ENCODE results near the gene NOS2.
"Not testable (repeated sequence)": the region's sequence is repeated elsewhere in the genome, so short reads cannot be mapped to it uniquely, and the experiment has no call there.

NOS2 gene

DNA sequence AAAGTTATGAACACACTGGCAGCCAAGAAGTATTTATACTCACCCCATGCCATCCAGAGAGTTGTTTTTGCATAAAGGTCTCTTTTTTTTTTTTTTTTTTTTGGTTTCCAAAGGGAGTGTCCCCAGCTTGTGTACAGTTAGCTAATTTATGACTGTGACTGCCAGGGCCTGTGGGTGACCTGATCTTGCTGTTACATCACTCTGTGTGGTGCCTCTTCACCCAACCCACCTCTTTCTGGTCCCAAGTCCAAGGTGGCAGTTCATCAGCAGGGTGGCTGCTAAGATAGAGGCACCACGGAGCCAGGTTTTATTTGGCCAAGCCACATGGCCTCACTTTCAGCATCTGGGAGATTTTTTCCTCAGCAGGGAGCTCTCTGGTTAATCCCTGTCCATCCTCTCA is at the start of gene NOS2:
NOS2 (minus strand) TSS at position 8 of the 400 bp plus-strand sequence. CDS start 1,720 bp downstream, outside the sequence.
- H3K27me3 ChIP-seq (replicated peaks; ENCODE audit: control insufficient read depth, insufficient read depth, low read length) = peaks cover 55% of the 10 kb centered on the region
- H3K36me3 ChIP-seq (ENCODE audit: control insufficient read depth, insufficient read depth, low read length, severe bottlenecking) = no peaks in the 10 kb centered on the region
- H3K9ac ChIP-seq (ENCODE audit: low read length) = no peak within 1 kb of the TSS
- H3K9me3 ChIP-seq (ENCODE audit: control insufficient read depth, low read length) = no peaks in the 10 kb centered on the region
- no peaks in the 10 kb centered on the region for H3K4me1 ChIP-seq (ENCODE audit: control insufficient read depth, insufficient read depth, low read length)
- H3K4me3 ChIP-seq (ENCODE audit: low read length) = no peak within 1 kb of the TSS
- DNase-seq (ENCODE audit: low read depth) = no peak

DNA sequence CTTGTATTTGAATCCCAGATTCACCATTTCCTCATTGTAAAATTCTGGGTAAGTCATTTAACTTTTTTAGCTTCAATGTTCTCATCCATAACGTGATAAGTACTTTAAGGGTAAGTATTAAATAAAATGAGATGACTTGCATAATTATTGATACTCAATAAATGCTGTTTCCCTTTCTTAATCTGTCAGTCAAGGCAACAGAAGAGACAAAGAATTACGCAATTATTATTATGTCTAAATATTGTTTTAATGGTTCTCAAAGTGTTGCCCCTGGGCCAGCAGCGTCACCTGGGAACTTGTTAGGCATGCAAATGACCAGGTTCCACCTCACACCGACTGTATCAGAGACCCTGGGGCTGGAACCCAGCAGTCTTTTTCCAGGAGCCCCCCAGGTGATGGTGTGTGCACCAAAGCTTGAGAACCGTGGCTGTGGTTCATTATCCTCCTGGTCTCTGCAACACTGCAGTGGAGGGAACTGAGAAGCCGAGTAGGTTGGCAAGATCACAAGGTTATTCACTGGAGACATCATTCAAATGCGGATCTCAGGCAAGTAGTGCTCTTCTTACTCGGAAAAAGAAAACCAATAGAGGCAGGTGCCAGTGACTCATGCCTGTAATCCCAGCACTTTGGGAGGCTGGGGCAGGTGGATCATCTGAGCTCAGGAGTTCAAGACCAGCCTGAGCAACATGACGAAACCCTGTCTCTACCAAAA is 49.3 kb upstream of the NOS2 start:
- H3K4me3 ChIP-seq (ENCODE audit: low read length) = no peak overlapping the region
- H3K4me1 ChIP-seq (ENCODE audit: control insufficient read depth, insufficient read depth, low read length) = peaks cover 4% of the 10 kb centered on the region
- no peak for DNase-seq (ENCODE audit: low read depth)
- H3K9ac ChIP-seq (ENCODE audit: low read length) = no peak overlapping the region
- no peaks in the 10 kb centered on the region for H3K36me3 ChIP-seq (ENCODE audit: control insufficient read depth, insufficient read depth, low read length, severe bottlenecking)
- H3K9me3 ChIP-seq (ENCODE audit: control insufficient read depth, low read length) = no peaks in the 10 kb centered on the region
- H3K27me3 ChIP-seq (replicated peaks; ENCODE audit: control insufficient read depth, insufficient read depth, low read length) = peaks cover 21% of the 10 kb centered on the region

DNA sequence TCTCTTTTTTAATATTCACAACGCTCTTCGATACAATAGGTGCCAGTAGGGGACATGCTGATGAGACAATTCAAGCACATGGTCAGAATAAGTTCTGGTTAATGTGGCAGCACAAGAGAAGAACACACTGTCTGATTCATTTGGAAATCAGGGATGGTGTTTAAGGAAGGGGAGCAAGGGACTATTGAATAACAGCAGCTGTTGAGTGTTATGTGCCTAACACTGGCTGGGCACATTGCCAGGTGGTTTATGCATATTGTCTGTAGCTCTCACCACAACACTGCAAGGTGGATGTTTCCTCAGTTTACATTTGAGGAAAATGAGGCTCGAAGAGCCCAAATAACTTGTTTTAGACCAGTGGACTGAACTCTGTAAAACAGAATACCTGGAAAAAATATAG is 48.6 kb upstream of the NOS2 start:
- Histone ChIP-seq H3K27me3 (replicated peaks; ENCODE audit: control insufficient read depth, insufficient read depth, low read length) (peaks cover 21% of the 10 kb centered on the region), H3K36me3 (ENCODE audit: control insufficient read depth, insufficient read depth, low read length, severe bottlenecking) (no peaks in the 10 kb centered on the region), H3K4me1 (ENCODE audit: control insufficient read depth, insufficient read depth, low read length) (peaks cover 4% of the 10 kb centered on the region), H3K9me3 (ENCODE audit: control insufficient read depth, low read length) (no peaks in the 10 kb centered on the region), H3K9ac (ENCODE audit: low read length) (no peak overlapping the region), H3K4me3 (ENCODE audit: low read length) (no peak overlapping the region)
- no peak for DNase-seq (ENCODE audit: low read depth)

DNA sequence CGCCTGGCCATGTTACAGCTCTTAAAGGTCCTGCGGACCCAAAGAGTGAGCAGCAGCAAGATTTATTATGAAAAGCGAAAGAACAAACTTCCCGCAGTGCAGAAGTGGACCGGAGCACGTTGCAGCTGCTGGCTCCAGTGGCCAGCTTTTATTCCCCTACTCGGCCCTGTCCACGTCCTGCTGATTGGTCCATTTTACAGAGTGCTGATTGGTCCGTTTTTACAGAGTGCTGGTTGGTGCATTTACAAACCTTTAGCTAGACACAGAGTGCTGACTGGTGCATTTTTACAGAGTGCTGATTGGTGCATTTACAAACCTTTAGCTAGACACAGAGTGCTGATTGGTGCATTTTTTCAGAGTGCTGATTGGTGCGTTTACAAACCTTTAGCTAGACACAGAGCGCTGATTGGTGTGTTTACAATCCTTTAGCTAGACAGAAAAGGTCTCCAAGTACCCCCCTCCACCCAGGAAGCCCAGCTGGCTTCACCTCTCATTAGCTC is 46.5 kb upstream of the NOS2 start:
- H3K9ac ChIP-seq (ENCODE audit: low read length); H3K4me1 ChIP-seq (ENCODE audit: control insufficient read depth, insufficient read depth, low read length); DNase-seq (ENCODE audit: low read depth); H3K4me3 ChIP-seq (ENCODE audit: low read length); H3K36me3 ChIP-seq (ENCODE audit: control insufficient read depth, insufficient read depth, low read length, severe bottlenecking); H3K9me3 ChIP-seq (ENCODE audit: control insufficient read depth, low read length): not testable (repeated sequence)
- peaks cover 11% of the 10 kb centered on the region for H3K27me3 ChIP-seq (replicated peaks; ENCODE audit: control insufficient read depth, insufficient read depth, low read length)

DNA sequence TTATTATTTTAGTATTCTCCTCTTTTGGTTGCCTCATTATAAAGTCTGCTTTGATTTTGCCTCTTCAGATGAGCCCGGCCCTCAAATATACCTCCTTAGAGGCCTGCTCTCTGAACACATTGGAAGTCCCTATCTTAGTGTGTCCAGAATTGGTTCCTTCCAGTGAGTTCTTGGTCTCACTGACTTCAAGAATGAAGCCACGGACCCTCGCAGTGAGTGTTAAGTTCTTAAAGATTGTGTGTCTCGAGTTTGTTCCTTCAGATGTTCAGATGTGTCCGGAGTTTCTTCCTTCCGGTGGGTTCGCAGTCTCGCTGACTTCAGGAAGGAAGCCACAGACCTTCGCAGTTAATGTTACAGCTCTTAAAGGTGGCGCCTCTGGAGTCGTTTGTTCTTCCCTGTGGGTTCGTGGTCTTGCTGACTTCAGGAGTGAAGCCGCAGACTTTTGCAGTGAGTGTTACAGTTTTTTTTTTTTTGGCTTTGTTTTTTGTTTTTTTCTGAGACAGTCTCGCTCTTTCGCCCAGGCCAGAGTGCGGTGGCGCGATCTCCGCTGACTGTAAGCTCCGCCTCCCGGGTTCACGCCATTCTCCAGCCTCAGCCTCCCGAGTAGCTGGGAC is 45.8 kb upstream of the NOS2 start:
- Histone ChIP-seq H3K9me3 (ENCODE audit: control insufficient read depth, low read length) (no peaks in the 10 kb centered on the region), H3K9ac (ENCODE audit: low read length) (no peak overlapping the region), H3K27me3 (replicated peaks; ENCODE audit: control insufficient read depth, insufficient read depth, low read length) (peaks cover 6% of the 10 kb centered on the region), H3K4me1 (ENCODE audit: control insufficient read depth, insufficient read depth, low read length) (no peaks in the 10 kb centered on the region), H3K36me3 (ENCODE audit: control insufficient read depth, insufficient read depth, low read length, severe bottlenecking) (no peaks in the 10 kb centered on the region), H3K4me3 (ENCODE audit: low read length) (no peak overlapping the region)
- DNase-seq (ENCODE audit: low read depth) = no peak

DNA sequence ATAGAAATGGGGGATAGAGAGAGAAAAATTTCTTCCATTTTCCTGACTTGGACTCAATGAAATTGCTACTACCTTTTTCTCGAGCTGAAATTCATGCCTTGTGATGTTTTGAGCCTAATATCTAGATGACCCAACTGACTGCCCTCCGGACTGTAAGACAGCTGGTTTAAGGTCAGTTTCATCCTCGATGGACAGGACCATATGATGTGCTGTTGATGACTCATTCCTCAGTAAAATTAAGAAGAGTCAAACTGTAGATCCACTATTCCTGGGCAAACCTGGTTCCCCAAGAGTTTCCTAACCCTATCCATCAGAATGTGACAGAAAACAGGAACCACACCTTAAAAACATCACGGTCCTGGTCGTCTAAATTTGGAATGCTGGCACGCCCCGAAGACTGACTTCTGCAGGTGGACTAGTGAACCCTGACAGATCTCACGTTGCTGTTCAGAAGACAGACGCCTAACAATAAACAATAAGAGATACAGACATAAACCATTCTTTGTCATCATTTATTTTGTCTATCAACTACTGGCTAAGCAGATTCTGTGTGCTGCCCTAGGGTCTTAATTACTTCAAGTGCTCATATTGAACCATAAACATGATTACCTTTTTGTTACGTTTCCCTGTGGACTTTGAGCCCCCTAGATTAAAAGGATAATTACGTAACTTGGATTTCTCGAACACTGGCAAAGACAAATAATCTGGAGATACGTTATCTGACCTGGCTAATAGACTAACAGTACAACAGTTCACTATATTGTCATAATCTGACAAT is 45.1 kb upstream of the NOS2 start:
- H3K9me3 ChIP-seq (ENCODE audit: control insufficient read depth, low read length) = no peaks in the 10 kb centered on the region
- no peak overlapping the region for H3K4me3 ChIP-seq (ENCODE audit: low read length)
- H3K36me3 ChIP-seq (ENCODE audit: control insufficient read depth, insufficient read depth, low read length, severe bottlenecking) = no peaks in the 10 kb centered on the region
- no peak for DNase-seq (ENCODE audit: low read depth)
- no peaks in the 10 kb centered on the region for H3K4me1 ChIP-seq (ENCODE audit: control insufficient read depth, insufficient read depth, low read length)
- H3K27me3 ChIP-seq (replicated peaks; ENCODE audit: control insufficient read depth, insufficient read depth, low read length) = peaks cover 6% of the 10 kb centered on the region
- no peak overlapping the region for H3K9ac ChIP-seq (ENCODE audit: low read length)

DNA sequence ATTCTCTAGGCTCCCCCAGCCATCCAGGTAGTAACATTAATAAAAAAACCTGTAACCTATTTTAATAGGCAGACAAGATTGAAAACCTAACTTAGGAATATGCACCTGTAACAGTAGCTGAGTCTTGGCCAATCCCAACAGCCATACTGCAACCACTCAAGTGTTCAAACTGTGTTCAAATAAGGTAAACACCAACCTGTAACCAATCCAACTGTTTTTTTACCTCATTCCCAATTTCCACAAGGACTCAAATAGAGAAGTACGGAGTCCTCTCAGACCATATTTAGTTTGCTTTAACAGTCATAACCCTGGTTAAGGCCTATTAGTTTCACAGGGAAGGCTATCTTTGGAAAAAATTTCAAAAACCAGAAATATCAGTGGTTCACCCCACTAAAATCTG is 40.4 kb upstream of the NOS2 start:
- DNase-seq (ENCODE audit: low read depth) = no peak
- H3K9ac ChIP-seq (ENCODE audit: low read length) = no peak overlapping the region
- no peaks in the 10 kb centered on the region for H3K4me1 ChIP-seq (ENCODE audit: control insufficient read depth, insufficient read depth, low read length)
- no peaks in the 10 kb centered on the region for H3K9me3 ChIP-seq (ENCODE audit: control insufficient read depth, low read length)
- no peaks in the 10 kb centered on the region for H3K27me3 ChIP-seq (replicated peaks; ENCODE audit: control insufficient read depth, insufficient read depth, low read length)
- H3K4me3 ChIP-seq (ENCODE audit: low read length) = no peak overlapping the region
- H3K36me3 ChIP-seq (ENCODE audit: control insufficient read depth, insufficient read depth, low read length, severe bottlenecking) = no peaks in the 10 kb centered on the region

DNA sequence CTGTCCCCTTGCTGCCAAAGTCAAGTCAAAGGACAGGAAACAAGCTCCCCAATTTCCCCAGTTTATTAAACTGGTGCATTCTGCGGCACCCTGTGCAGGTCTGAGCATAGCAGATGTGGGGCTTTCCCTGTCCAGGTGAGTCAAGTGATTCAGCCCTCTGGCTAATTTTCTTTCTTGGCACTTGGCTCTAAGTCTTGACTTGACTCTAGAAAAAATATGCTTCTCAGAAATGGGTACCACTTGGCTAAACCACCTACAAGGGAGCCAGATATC is 40.0 kb upstream of the NOS2 start:
- not testable (repeated sequence) for H3K9me3 ChIP-seq (ENCODE audit: control insufficient read depth, low read length); H3K36me3 ChIP-seq (ENCODE audit: control insufficient read depth, insufficient read depth, low read length, severe bottlenecking); DNase-seq (ENCODE audit: low read depth); H3K4me3 ChIP-seq (ENCODE audit: low read length); H3K27me3 ChIP-seq (replicated peaks; ENCODE audit: control insufficient read depth, insufficient read depth, low read length); H3K4me1 ChIP-seq (ENCODE audit: control insufficient read depth, insufficient read depth, low read length); H3K9ac ChIP-seq (ENCODE audit: low read length)

DNA sequence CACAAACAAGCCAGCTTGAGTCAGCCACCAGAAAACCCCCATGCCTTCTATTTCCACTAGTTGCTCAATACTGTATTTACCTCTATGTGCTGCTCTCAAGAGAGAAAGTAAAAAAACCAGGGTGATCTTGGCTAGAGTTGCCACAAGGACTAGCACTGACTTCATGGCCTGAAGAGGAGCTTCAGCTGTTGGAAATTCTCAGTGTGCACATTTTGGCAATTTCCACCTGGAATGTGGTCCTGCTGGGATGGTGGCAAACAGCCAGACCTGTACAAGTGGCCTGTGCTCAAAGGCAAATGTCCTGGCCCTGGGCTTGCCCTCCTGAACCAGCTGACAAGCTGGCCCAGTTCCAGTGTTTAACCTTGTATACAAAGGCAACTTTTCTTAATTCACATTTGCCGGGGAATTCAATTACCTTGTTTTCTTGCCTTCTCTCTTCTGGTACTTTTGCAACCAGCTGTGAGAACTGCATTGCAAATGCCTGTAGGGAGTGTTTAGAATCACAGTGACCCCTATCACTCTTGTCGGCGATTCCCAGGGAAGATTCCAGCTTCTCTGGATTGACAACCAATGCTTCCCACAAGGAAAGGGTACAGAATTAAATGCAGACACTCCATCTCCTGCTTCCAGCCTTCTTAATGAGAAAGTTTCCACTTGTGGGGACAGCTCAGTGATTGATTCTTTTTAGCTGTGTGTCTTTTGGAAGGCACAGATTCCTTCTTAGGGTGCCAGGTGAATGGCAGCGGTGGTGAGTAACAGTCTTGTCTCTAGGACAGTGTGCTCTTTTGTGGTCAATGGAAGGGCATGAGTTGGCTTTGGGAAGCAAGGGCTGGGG is 39.5 kb upstream of the NOS2 start:
- H3K9ac ChIP-seq (ENCODE audit: low read length); H3K4me3 ChIP-seq (ENCODE audit: low read length); H3K4me1 ChIP-seq (ENCODE audit: control insufficient read depth, insufficient read depth, low read length); DNase-seq (ENCODE audit: low read depth); H3K36me3 ChIP-seq (ENCODE audit: control insufficient read depth, insufficient read depth, low read length, severe bottlenecking); H3K27me3 ChIP-seq (replicated peaks; ENCODE audit: control insufficient read depth, insufficient read depth, low read length); H3K9me3 ChIP-seq (ENCODE audit: control insufficient read depth, low read length): not testable (repeated sequence)

DNA sequence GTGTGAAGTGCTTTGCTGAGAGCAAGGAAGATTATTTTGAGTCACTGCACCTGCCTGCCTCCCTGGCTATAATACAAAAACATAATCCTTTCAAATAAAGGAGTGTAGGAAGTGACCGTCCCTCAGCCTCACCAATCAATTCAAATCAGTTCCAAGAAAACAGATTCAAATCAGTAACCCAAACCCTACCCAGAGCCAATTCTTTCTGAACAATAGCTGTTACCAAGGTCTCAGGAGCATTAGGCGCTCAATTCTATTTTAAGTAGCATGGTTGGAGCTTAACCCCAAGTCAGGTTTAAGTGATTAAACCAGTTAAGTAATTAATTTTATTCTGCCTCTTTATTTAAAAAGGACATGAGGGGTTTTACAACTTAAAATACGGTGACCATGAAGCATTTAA is 38.3 kb upstream of the NOS2 start:
- not testable (repeated sequence) for H3K4me1 ChIP-seq (ENCODE audit: control insufficient read depth, insufficient read depth, low read length); DNase-seq (ENCODE audit: low read depth); H3K9ac ChIP-seq (ENCODE audit: low read length); H3K4me3 ChIP-seq (ENCODE audit: low read length); H3K27me3 ChIP-seq (replicated peaks; ENCODE audit: control insufficient read depth, insufficient read depth, low read length); H3K36me3 ChIP-seq (ENCODE audit: control insufficient read depth, insufficient read depth, low read length, severe bottlenecking); H3K9me3 ChIP-seq (ENCODE audit: control insufficient read depth, low read length)

DNA sequence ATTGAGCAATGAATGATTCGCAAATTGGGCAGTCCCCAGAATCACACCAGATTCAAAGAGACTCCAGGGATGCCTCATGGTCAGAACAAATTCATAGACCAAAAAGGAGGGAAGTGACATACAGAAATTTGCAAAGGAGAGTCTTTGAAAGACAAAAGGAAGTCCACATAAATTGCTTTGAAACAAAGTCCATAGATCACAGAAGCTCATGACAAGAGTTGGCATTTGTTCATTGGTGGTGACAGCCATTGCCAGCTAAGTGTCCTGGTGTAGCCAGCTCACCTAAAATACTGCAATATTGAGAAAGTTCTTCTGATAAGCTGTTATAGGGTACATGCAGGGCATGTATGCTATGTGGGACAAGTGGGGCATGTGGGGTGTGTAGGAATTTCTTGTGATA is 37.4 kb upstream of the NOS2 start:
- not testable (repeated sequence) for H3K4me3 ChIP-seq (ENCODE audit: low read length); H3K36me3 ChIP-seq (ENCODE audit: control insufficient read depth, insufficient read depth, low read length, severe bottlenecking); H3K9ac ChIP-seq (ENCODE audit: low read length); H3K9me3 ChIP-seq (ENCODE audit: control insufficient read depth, low read length); H3K27me3 ChIP-seq (replicated peaks; ENCODE audit: control insufficient read depth, insufficient read depth, low read length); DNase-seq (ENCODE audit: low read depth); H3K4me1 ChIP-seq (ENCODE audit: control insufficient read depth, insufficient read depth, low read length)

Data from adipocyte (in vitro differentiated cells).